Choroid plexus epithelial cell (primary cell): ENCODE results near the gene ASB6.

Source experiments
- DNase-seq: peaks from one replicate; pipeline ENCODE4 v3.0.0-alpha.2; 2010; ENCODE audit warnings: low read depth
- H3K4me3 ChIP-seq: 2 replicates; pipeline ENCODE4 v1.5.1; 2011; ENCODE audit warnings: low read depth, mild to moderate bottlenecking, control low read depth, low read length, moderate library complexity
- CTCF ChIP-seq: conservative IDR thresholded peaks from 2 replicates; pipeline ENCODE4 v1.5.1; 2011; ENCODE audit warnings: low read depth, mild to moderate bottlenecking, control low read depth, inconsistent platforms, low read length, moderate library complexity

ASB6 gene

GRCh38 chr9:129633848-129634247 is 8.1 kb downstream of the ASB6 start:
- DNase-seq, result no peak
- TF ChIP-seq CTCF, result no peak
- H3K4me3 ChIP-seq, result no peak overlapping the region

GRCh38 chr9:129633207-129633606 is 8.7 kb downstream of the ASB6 start:
- no peak for TF ChIP-seq CTCF
- H3K4me3 ChIP-seq, result no peak overlapping the region
- DNase-seq, result no peak

- no peak for DNase-seq
- no peak for TF ChIP-seq CTCF
- no peak overlapping the region for H3K4me3 ChIP-seq
Measured at GRCh38 chr9:129632460-129632859, 9.5 kb downstream of the ASB6 start.

GRCh38 chr9:129631674-129632129 is 10.2 kb downstream of the ASB6 start:
- TF ChIP-seq CTCF, result no peak
- H3K4me3 ChIP-seq, result no peak overlapping the region
- DNase-seq, result no peak

- TF ChIP-seq CTCF, result no peak
- H3K4me3 ChIP-seq, result no peak overlapping the region
- DNase-seq, result peak; percentile 61
Measured at GRCh38 chr9:129630967-129631673, 10.8 kb downstream of the ASB6 start.

- TF ChIP-seq CTCF, result no peak
- peak overlapping the region; percentile 88 for H3K4me3 ChIP-seq
- DNase-seq, result no peak
Measured at GRCh38 chr9:129629251-129629820, 12.6 kb downstream of the ASB6 start.

GRCh38 chr9:129628709-129629108 is 13.2 kb downstream of the ASB6 start:
- TF ChIP-seq CTCF, result peak; percentile 36
- DNase-seq, result peak; percentile 49
- peak overlapping the region; percentile 88 for H3K4me3 ChIP-seq
